Myocyte (in vitro differentiated cells): ENCODE results near the gene SUSD3. TPM values are rescaled to one million over a fixed set of nuclear protein-coding genes. Genes with fewer than 3 reads are reported as not detected.
A peak's percentile ranks its signal among the peaks of the same experiment; 100 is the strongest.
"Not testable (repeated sequence)": the region's sequence is repeated elsewhere in the genome, so short reads cannot be mapped to it uniquely, and the experiment has no call there.

Experiments
- DNase-seq: peaks from one replicate; pipeline ENCODE4 v3.0.0-alpha.2; 2012; ENCODE audit warnings: low read depth
- total RNA-seq: library from RNA; depleted of rRNA; stranded (reverse); fragments of >200 nt; gene quantifications from 2 replicates; pipeline ENCODE4 v1.2.3, GENCODE V29; 2014

The SUSD3 gene
- total RNA-seq, 1 donor from 2014 or later = not detected

DNA sequence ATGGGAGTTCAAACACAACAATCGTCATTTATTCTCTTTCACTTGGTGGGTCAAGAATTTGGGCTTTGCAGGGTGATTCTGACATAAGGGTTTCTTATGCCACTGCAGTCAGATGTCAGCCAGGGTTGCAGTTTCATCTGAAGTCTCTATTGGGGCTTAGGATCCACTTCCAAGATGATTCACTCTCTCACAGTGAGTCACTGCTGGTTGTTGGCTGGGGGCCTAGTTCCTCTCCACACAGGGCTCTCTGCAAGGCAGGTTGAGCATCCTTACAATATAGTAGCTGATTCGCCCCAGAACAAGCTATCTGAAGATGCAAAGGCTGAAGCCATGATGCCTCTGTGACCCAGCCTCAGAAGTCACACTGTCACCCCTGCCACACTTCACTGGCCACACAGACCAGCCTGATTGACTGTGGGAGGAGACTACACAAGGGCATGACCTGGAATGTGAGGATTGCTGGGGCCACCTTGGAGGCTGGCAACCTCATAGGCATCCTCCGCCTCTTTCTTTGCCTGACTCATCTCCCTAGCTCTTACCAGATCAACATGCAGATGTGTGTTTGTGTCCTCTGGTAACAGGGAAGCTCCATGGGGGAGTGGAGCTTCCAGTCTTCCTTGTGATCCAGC lies 33.1 kb downstream of the SUSD3 start:
- peak; percentile 30 for DNase-seq

DNA sequence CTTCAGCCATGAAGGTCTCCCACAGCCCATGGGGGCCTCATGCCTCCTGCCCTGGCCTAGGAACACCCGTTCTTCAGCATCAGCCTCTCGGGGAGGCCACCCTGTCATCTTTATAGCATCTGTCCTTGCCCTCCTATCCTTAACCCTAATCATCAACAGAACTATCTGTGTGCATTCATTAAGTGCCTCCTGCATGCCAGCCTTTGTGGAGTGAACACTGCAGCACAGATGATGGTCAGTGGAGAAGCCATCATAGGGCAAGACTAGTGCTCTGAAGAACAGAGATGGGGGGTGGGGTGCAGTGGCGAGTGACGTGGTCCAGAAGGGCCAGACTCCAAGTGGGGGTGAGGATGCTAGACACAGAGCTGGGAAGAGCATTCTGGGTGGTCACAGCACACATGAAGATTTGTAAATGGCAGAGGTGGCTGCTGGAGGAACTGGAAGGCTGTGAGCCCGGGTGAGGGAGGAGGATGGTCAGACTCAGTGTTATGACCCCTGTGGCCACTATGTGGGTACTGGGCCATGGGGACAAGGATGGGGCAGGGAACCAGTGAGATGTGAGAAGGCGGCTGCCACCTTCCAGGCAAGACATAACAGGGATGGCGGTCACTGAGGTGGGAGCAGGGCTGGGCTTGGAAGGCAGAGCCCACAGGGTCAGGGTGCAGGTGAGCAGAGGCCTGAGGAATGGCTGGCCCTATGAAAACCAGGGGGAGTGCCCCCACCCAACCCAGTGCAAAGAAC lies 33.9 kb downstream of the SUSD3 start:
- no peak for DNase-seq

DNA sequence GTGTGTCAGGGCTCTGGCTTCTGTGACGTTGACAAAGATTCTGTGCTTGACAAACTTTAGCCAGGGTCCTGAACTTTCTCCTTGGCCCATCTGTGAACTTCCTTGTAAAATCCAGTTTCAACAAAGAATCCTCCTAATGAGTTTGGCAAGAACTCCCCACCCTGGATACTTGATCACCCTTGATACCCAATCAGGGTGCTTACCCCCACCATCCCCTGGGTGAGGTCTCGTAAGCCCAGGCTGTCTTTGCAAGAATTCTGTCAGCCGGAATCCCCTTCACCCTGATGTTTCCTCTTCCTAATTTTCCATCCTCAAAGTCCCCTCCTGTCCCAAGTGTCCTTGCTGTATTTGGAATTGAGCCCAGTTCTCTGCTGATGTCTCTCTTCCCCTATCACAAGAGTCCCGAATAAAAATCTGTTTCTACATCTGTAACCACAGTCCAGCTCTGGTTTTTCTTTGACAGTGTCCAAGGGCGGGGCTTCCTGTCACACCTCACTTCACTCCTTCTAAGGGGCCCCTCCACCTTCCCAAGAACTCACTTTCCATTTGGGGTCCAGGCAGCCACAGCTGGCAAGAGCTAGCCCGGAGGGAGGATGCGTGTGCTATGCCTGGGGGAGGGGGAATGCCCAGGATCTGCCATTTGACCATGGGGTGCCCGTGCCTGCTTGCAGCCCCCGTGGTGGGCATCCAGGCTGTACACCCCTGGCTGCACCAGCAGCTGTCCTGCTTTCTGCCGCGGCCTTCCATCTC lies 34.8 kb downstream of the SUSD3 start:
- DNase-seq = no peak

DNA sequence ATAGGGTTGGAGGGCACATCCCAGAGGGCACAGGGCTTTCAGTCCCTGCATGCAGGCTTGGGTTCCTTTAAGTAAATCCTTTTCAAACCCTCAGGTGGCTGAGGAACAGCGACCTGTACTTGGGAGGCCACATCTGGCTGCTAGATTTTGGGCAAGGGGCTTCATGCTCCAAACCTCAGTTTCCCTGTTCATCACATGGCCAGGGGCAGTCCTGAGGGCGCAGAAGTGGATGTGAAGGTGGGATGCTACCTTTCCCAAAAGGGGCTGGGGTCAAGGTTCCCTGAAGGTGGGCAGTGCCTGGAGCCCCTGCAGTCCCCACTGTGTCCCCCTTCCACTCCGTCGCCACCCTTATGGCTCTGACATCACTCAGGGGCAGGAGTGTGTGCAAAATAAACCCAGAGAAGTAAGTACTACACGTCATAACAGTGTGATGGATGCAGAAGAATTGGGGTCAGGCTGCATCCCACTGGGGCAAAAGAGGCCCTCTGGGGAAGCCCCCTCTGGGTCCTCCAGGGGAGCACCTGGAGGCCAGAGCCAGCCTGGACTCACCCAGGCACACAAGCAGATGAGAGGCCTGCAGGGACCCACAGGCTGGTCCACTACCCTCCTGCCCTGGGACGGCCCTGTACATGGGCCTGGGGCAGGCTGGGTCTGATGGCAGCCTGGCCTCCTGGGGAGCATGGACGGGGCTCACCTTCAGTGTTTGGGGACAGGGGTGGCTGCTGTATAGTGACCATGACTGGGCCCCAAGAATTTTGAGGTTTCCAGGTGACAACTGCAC lies 35.6 kb downstream of the SUSD3 start:
- no peak for DNase-seq

DNA sequence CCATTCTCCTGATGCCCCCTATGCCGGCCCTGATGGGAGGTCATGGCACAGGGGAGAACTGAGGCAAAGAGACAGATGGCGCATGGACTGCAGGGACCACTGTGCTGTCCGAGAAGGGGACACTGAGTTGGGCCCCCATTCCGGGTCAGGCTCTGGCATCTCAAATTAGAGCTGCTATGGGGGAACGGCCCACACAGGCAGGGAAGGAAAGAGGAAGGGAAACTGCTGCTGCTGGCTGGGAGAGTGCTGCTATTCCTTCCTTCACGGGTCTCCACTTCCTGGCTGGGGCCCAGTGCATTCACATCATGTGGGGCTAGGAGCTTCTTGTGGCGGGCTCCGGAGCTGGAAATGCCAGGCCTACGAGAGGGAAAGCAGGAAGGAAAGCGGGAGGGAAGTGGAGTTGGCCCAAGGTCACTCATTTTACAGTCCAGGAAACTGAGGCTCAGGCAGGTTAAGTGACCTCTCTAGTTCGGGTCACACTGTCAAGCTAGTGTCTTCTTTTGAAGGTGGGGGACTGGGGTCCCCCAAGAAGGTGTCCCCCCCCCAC lies 36.2 kb downstream of the SUSD3 start:
- DNase-seq = no peak

DNA sequence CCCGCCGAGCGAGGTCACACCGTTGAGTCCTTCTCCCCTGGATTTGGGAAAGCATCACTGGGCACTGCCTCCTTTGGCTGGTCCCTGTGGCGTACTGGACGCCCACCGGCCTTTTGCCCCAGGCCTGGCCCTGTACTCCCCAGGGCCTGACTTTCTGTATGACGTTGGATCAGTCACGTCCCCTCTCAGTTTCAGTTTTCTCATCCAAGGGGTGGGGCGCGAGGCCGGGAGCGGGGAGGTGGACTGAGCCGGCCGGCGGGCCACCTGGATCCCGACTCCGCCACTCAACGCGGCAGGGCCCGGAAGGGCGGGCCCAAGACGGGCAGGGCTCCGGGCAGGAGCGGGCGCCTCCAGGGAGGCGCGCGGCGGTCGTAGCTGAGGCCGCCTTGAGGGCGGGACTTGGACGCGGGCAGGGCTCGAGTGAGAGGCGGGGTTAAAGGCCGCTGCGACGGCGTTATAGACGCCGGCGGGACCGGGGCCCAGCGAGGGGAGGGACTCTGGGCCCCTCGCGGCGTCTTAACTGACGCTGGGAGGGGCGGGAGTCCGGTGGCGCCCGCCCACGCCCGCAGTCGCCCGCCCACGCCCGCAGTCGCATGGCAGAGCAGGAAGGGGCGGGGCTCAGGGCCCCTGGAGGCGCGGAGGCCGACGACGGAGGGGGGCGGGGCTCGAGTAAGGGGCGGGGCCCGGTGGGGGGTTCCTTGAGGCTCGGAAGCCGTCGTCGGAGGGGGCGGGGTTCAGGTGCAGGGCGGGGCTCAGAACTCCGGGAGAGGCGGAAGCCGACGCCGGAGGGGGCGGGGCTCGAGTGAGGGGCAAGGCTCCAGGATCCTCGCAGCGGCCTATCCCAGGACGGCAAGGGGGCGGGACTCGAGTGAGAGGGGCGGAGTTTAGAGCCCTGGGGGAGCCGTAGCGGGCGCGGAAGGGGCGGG lies 37.0 kb downstream of the SUSD3 start:
- peak; percentile 99 for DNase-seq

DNA sequence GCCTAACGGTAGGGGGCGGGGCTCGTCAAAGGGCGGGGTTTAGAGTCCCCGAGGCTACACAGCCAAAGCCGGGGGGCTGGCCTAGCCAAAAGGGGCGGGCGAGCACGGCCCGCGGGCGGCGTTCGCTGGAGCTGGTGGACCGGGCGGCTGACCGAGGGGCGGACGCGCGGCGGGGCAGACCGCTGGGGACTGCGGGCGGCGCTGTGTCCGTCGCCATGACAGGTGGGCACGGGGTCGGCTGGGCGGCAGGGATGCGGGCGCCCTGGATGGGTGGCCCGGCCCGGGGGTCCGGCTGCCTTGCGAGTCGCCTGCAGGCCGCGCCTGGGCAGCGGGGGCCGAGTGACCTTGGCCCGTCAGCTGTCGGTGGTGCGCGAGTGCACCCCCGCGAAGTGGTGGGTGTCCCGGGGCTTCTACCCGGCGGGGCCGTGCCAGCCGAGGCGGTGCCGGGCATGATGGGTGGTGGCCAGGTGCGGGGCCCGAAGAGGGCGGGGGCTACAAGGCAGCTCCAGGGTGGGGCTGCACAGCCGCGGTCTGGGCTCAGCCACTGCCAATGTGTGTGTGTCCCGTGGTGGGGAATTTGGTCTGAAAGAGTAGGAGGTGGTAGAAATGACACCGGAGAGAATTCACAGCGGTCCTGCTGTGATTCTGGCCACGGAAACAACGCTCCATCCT lies 37.8 kb downstream of the SUSD3 start, which contains the start of gene CARD19:
Gene CARD19, plus strand, starts transcription at position 87 of the 672 bp plus-strand sequence. Its CDS starts 129 bp downstream, at position 216.
- DNase-seq = peak; percentile 73

DNA sequence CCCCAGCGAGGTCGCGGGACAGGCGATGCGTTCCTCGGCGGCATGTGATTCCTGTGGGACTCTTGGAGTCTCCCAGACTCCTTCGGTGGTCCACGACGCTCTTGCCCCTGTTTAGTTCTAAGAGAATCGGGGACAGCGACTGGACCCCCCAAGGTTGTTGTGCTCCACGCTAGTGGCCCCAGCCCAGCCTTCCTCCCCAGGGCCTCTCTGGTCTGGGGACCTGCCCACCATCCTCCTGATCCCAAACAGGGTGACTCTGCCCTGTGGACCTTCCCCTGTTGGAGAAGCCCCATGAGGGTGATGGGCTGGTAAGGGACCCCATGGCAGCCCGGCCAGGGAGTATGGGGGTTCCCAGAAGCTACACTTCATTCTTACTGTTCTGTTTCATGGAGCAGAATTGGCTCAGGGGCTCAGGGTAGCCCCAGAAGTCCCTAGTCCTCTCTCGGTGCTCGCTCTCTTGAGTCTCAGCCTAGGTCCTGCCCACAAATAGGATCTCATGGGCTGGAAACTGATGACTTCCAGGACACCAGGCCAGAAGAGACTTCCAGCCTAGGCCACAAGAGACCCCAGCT lies 38.4 kb downstream of the SUSD3 start:
- DNase-seq = peak; percentile 61

DNA sequence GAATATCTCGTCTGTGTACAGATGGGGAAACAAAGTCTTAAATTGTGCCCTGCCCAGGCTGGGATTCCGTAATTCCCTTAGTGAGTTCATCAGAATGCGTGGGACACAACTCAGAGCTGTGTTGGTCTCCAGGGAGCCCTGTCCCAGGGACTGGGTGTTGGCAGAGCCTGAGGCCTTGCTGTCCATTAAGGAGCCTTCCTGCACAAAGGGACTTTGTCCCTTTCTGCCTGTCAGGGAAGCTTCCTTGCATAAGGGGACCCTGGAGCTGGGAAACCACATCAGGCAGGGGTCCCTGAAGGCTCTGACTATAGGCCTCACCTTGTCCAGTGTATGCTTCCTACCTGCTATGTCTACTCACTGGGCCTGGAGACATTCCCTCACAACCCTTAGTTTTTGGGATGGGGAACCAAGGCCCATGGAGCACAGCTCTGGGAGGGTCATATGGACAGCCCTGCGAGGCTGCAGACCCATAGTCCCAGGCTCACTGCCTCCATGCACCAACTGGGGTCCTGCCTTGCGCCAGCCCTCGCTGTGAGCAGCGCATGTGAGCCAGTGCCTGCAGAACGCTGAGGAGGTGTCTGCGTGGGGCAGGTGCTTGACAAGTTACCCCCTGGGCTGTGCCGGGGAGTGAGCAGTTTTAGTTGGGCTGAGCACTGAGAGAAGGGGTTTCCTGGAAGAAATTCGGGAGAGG lies 39.2 kb downstream of the SUSD3 start:
- DNase-seq = peak; percentile 33

DNA sequence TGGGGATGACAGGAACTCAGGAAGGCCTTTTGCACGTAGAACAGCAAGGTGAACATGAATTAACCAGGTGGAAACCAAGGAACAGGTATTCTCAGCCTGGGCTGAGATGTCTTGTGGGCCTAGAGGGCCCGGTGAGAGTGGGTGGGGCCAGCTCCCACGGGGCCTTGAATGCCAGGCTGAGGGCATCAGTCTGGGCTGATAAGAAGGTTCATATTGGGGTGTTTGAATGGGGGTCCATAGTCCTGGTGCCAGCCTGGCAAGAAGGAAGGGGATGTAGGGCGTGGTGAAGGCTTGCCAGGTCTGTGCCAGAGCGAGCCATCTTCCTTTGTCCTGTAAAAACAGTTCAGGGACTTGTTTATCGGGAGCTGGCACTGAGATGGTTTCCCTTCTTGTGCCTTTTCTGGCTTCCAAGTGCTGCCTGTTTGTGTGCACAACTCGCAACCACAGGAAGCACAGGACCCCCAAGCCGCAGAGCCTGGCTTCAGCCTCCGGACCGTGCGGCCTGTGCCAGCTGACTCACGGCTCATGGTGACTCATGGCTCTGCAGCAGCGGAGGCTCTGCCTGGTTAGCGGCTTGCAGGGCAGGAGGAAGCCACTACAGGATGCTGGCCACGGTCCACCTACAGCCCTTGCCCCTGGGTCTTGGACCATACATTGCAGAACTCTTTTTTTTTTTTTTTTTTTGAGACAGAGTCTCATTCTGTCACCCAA lies 39.9 kb downstream of the SUSD3 start:
- DNase-seq = peak; percentile 97

DNA sequence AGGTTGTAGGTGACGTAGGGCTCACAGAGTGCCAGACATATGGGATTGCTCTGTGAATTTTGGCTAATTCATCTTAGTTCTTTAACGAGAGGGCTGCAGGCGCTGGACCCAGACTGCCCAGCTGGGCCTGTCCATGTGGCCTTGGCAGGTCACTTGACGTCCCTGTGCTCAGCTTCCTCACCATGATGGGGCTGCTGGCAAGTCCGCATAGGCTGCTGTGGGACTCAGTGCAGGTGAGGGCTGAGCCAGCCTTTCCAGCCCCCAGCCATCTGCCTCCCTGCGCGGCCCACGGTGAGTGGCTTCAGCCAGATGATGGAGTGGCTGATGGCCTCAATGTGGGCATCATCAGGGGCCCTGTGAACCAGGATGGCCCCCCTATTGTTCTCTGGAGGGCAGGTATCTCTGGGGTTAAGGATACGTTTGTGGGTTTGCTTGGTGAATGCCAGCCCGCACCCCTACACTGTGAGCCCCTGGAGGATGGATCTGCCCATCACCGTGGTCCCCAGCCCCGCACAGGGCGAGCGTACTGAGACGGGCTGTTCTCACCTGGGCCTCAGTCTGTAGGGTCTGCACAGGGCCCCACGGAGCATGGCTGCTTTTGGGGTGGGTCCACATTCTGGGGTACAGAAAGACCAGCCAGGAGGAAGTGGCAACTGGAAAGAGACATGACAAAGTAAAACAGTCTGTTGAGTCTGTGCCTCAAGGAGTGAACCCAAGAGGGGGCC lies 41.2 kb downstream of the SUSD3 start:
- DNase-seq = no peak

DNA sequence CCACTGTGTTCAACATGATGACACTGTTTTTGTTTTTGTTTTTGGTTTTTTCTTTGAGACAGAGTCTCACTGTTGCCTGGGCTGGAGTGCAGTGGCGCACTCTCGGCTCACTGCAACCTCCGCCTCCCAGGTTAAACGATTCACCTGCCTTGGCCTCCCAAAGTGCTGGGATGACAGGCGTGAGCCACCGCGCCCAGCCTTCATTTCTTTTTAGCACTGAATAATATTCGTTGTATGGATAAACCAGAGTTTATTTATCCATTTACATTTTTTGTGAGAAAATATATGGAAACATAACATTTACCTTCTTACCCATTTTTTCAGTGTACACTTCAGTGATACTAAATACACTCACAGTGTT lies 41.8 kb downstream of the SUSD3 start:
- no peak for DNase-seq

DNA sequence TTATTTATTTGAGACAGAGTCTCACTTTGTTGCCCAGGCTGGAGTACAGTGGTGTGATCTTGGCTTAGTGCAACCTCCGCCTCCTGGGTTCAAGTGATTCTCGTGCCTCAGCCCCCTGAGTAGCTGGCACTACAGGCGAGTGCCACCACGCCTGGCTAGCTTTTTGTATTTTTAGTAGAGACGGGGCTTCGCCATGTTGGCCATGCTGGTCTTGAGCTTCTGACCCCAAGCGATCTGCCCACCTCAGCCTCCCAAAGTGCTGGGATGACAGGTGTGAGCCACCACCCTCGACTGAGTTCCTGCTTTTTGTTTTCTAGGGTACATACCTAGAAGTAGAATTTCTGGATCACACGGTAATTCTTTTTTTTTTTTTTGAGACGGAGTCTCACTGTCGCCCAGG lies 42.6 kb downstream of the SUSD3 start:
- not testable (repeated sequence) for DNase-seq

DNA sequence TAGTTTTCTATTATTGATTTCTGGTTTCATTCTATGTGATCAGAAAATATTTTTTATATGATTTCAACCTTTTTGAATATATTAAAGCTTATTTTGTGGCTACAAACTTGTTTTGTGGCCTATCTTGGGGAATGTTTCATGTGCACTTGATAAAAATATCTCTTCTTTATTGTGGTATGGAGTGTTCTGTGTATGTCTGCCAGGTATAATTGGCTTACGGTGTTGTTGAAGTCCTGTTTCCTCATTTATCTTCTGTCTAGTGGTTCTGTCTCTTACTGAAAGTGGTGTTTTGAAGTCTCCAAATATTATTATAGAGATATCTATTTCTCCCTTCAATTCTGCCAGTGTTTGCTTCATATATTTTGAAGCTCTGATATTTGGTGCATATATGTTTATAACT lies 47.1 kb downstream of the SUSD3 start:
- DNase-seq = no peak

DNA sequence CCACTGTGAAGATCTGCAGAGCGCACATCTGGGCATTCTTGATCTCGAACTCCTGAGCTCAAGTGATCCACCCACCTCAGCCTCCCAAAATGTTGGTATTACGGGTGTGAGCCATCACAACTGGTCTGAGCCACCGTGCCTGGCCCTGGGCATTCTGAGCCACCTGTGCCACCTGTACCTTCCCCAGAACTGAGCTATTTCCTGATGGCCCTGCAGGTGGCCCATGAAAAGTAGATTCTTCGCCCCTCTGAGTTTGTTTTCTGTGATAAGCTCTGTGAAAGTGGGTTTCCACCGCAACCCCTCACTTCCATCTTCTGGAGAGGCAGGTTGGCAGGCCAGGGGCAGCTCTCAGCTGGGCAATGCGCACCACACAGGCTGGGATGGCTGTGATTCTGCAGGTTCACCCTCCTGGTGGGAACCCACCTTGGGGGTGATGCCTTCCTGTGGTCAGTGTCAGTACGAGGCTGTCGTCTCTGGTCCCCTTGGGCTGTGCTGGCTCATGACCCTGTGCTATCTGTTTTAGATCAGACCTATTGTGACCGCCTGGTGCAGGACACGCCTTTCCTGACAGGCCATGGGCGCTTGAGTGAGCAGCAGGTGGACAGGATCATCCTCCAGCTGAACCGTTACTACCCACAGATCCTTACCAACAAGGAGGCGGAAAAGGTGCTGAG lies 48.8 kb downstream of the SUSD3 start:
- no peak for DNase-seq

DNA sequence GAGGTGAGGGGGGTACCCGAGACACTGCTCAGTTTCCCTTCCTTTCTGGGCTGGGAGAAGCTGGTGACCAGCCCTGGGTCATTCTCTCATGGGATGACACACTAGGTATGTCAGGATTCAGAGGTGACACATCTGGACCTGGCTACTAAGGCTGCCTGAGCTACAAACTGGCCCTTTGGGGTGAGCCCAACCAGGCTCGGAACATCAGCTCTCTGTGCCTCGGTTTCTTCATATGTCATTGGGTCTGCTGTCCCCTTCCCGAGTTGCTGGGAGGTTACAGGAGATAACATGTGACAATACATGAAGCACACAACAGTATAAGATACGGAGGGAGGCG lies 49.3 kb downstream of the SUSD3 start:
- DNase-seq = no peak
